Measurements from ENCODE around the gene CDH23. TPM values are rescaled to one million over a fixed set of nuclear protein-coding genes. Genes with fewer than 3 reads are reported as not detected.

CDH23 gene
- total RNA-seq, 3 donors from 2014 or later: 1.8 to 3.6 (median 3.0) TPM

- intact Hi-C loops (cut with DNase I, micrococcal nuclease): loop anchor here in 1 of 2 donors (10.0 kb wide), 1 partner anchor 263 kb away; the partner anchor contains the start of gene SLC29A3
- no peak for ATAC-seq
- no peaks in the 10 kb centered on the region for H3K9me3 ChIP-seq
Observed at GRCh38 chr10:71578069-71578468, 181.3 kb downstream of the CDH23 start.

GRCh38 chr10:71579668-71580067 lies 182.9 kb downstream of the CDH23 start:
- intact Hi-C loops (cut with DNase I, micrococcal nuclease): loop anchor here in 1 of 2 donors (10.0 kb wide), 1 partner anchor 265 kb away; the partner anchor contains the start of gene SLC29A3
- no peak for TF ChIP-seq CTCF (IDR thresholded peaks at IDR 0.05)
- no peaks in the 10 kb centered on the region for H3K9me3 ChIP-seq
- H3K4me3 ChIP-seq: no peak overlapping the region
- no peak for DNase-seq
- H3K4me1 ChIP-seq (ENCODE audit: low read depth): no peaks in the 10 kb centered on the region
- H3K36me3 ChIP-seq (ENCODE audit: low read depth): no peaks in the 10 kb centered on the region
- no peak for ATAC-seq

More at GRCh38 chr10:71578069-71578468, 181.3 kb downstream of the CDH23 start:
- no peak for DNase-seq
- no peak overlapping the region for H3K4me3 ChIP-seq
- H3K4me1 ChIP-seq (ENCODE audit: low read depth): no peaks in the 10 kb centered on the region
- TF ChIP-seq CTCF (IDR thresholded peaks at IDR 0.05): no peak
- no peaks in the 10 kb centered on the region for H3K36me3 ChIP-seq (ENCODE audit: low read depth)

- DNase-seq (no peak), ATAC-seq (no peak)
- Histone ChIP-seq H3K4me3 (no peak overlapping the region), H3K9me3 (no peaks in the 10 kb centered on the region), H3K36me3 (ENCODE audit: low read depth) (no peaks in the 10 kb centered on the region), H3K4me1 (ENCODE audit: low read depth) (no peaks in the 10 kb centered on the region)
- TF ChIP-seq CTCF (IDR thresholded peaks at IDR 0.05): no peak
- intact Hi-C loops (cut with DNase I, micrococcal nuclease): no loop called here
Observed at GRCh38 chr10:71580415-71580814, 183.7 kb downstream of the CDH23 start.

GRCh38 chr10:71580926-71581325 lies 184.2 kb downstream of the CDH23 start:
- no peak overlapping the region for H3K4me3 ChIP-seq
- no peak for TF ChIP-seq CTCF (IDR thresholded peaks at IDR 0.05)
- H3K36me3 ChIP-seq (ENCODE audit: low read depth): no peaks in the 10 kb centered on the region
- no peaks in the 10 kb centered on the region for H3K4me1 ChIP-seq (ENCODE audit: low read depth)
- ATAC-seq (no peak), DNase-seq (no peak)
- intact Hi-C loops (cut with DNase I, micrococcal nuclease): no loop called here
- no peaks in the 10 kb centered on the region for H3K9me3 ChIP-seq

GRCh38 chr10:71581376-71581775 lies 184.7 kb downstream of the CDH23 start:
- TF ChIP-seq CTCF (IDR thresholded peaks at IDR 0.05): no peak
- intact Hi-C loops (cut with DNase I, micrococcal nuclease): no loop called here
- H3K4me1 ChIP-seq (ENCODE audit: low read depth): no peaks in the 10 kb centered on the region
- no peaks in the 10 kb centered on the region for H3K9me3 ChIP-seq
- no peaks in the 10 kb centered on the region for H3K36me3 ChIP-seq (ENCODE audit: low read depth)
- ATAC-seq: no peak
- no peak overlapping the region for H3K4me3 ChIP-seq
- DNase-seq: no peak

- no peak for TF ChIP-seq CTCF (IDR thresholded peaks at IDR 0.05)
- no peaks in the 10 kb centered on the region for H3K9me3 ChIP-seq
- H3K4me1 ChIP-seq (ENCODE audit: low read depth): no peaks in the 10 kb centered on the region
- DNase-seq (peak in 1 of 3 donors; percentile 17), ATAC-seq (no peak)
- H3K36me3 ChIP-seq (ENCODE audit: low read depth): no peaks in the 10 kb centered on the region
- intact Hi-C loops (cut with DNase I, micrococcal nuclease): no loop called here
- no peak overlapping the region for H3K4me3 ChIP-seq
Observed at GRCh38 chr10:71582019-71582418, 185.3 kb downstream of the CDH23 start.
